H1 (cell line): Measurements from ENCODE around the gene GP9. TPM values are rescaled to one million over a fixed set of nuclear protein-coding genes. Genes with fewer than 3 reads are reported as not detected.

ENCODE experiments used
- BCL11A ChIP-seq, 2 experiments: IDR thresholded peaks; one replicate each; pipeline ENCODE4 v1.6.1; 2011; ENCODE audit warnings: low read depth in 2 of 2, low read length in 2 of 2, mild to moderate bottlenecking in 2 of 2
- CEBPB ChIP-seq: IDR thresholded peaks from 2 replicates; pipeline ENCODE4 v1.6.1; 2012; ENCODE audit warnings: low read depth, low read length
- GABPA ChIP-seq: IDR thresholded peaks from 2 replicates; pipeline ENCODE4 v1.6.1; 2011; ENCODE audit warnings: mild to moderate bottlenecking, low read length, moderate library complexity, borderline replicate concordance; ENCODE audit not compliant: insufficient read depth
- KDM4A ChIP-seq: IDR thresholded peaks from one replicate; pipeline ENCODE4 v1.7.1; 2012; ENCODE audit warnings: low read depth, mild to moderate bottlenecking, moderate library complexity, low read length, inconsistent platforms; ENCODE audit not compliant: severe bottlenecking
- POLR2A ChIP-seq, 2 experiments: IDR thresholded peaks; 1 replicate in 1 of 2; 2 replicates in 1 of 2; pipeline ENCODE4 v1.6.1; 2011; ENCODE audit warnings: low read depth in 2 of 2, low read length in 2 of 2, mild to moderate bottlenecking in 2 of 2; ENCODE audit errors: control extremely low read depth in 1 of 2
- POU5F1 ChIP-seq: IDR thresholded peaks from 2 replicates; pipeline ENCODE4 v1.6.1; 2011; ENCODE audit warnings: low read depth, mild to moderate bottlenecking, low read length, moderate library complexity
- RNF2 ChIP-seq: fragments of 200-900, 300-1000 bp; sonication (generic); IDR thresholded peaks from 2 replicates; pipeline ENCODE4 v1.7.1; 2016; ENCODE audit warnings: borderline replicate concordance, low read depth, mild to moderate bottlenecking, antibody characterized with exemption, low read length; ENCODE audit not compliant: poor library complexity, severe bottlenecking; ENCODE audit errors: missing control alignments
- polyA plus RNA-seq, 7 experiments: library from polyadenylated mRNA; depleted of rRNA in 3 of 7; stranded (reverse) in 5 of 7; unstranded in 2 of 7; fragments of >200 nt in 5 of 7; fragments of 200-250 nt in 2 of 7; gene quantifications; 1 replicate in 5 of 7; 2 replicates in 1 of 7; 4 replicates in 1 of 7; pipeline versions ENCODE4 v1.2.1 to v1.2.3, GENCODE V29; 2011 to 2013; ENCODE audit warnings: missing spikeins in 2 of 7, mixed read lengths in 2 of 7
- total RNA-seq: library from RNA; stranded (reverse); fragmentation: NEBNext Ultra II Directional; extraction: Animal tissue kit (Norgen Biotek cat#: 25700); gene quantifications from 2 replicates; pipeline ENCODE4 v1.2.1, GENCODE V29; 2021

The GP9 gene
- total and polyA plus RNA-seq, 2 of the 8 experiments (the other 6 are each of a cell fraction or from before 2014, with no cell fraction given) = not detected

DNA sequence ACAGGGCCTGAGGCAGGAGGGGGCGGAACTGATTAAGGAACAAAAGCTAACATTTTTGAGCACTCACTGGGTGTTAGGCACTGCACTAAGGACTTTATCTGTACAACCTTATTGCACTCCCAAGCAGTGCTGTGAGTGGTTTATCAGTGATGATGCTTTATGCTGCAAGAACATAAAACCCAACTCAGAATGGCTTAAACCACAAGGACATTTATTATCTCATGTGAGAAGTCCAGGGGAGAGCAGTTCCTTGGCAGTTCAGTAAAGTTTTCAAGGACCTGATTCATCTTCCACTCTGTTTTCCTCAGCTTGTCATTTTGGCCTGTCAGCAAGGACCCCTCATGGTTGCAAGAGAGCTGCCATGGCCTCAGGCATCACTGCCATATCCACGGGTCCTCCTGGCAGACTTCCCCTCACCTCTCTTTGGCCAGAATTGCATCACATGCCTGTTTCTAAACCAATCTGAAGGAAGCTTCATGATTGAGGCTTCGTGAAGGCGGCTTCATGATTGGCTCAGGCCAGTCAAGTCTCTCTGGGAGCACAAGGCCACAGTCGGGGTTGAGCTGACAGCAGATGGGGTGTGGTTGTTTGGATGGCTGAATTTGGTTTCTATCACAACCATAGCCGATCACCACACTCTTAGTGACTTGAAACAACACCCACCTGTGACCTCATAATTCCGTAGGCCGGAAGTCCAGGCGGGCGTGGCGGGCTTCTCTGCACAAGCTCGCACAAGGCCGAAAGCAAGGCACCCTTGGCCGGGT is 43.7 kb upstream of the GP9 start (continued):
- TF ChIP-seq POU5F1 (no peak), CEBPB (no peak), GABPA (no peak), KDM4A (no peak), BCL11A (IDR thresholded peaks at IDR 0.05; ENCODE audit: low read depth in 2 of 2, low read length in 2 of 2) (no peak), RNF2 (no peak), POLR2A (IDR thresholded peaks at IDR 0.05; ENCODE audit: control extremely low read depth in 1 of 2, low read depth in 2 of 2, low read length in 2 of 2) (no peak)
